K562 (cell line): Measurements from ENCODE around the gene MMD2. TPM values are rescaled to one million over a fixed set of nuclear protein-coding genes. Genes with fewer than 3 reads are reported as not detected.

Source experiments
- BCL6 ChIP-seq: fragments of 250-450 bp; sonication (Bioruptor Pico); IDR thresholded peaks from 2 replicates; pipeline ENCODE4 v1.4.0; 2020
- CBX3 ChIP-seq, 2 experiments: IDR thresholded peaks; 1 replicate in 1 of 2; 2 replicates in 1 of 2; pipeline ENCODE4 v1.6.1; 2012; ENCODE audit warnings: inconsistent platforms in 2 of 2, low read length in 2 of 2, borderline replicate concordance in 1 of 2, control low read depth in 1 of 2
- CHD1 ChIP-seq: fragments of 200-600 bp; sonication (generic); IDR thresholded peaks from one replicate; pipeline ENCODE4 v1.6.1; 2012; ENCODE audit warnings: mild to moderate bottlenecking, moderate library complexity, low read length, inconsistent platforms
- CLOCK ChIP-seq: fragments of 250-450 bp; sonication (Bioruptor Pico); IDR thresholded peaks from 2 replicates; pipeline ENCODE4 v1.4.0; 2020; ENCODE audit warnings: mild to moderate bottlenecking, moderate library complexity, borderline replicate concordance
- CREB1 ChIP-seq, 2 experiments: sonication (generic) in 1 of 2; formaldehyde crosslinking in 1 of 2; IDR thresholded peaks; 2 replicates each; pipeline versions ENCODE4 v1.6.1 to v1.8.0; 2012 to 2022; ENCODE audit warnings: inconsistent platforms in 1 of 2, mild to moderate bottlenecking in 1 of 2, missing genetic modification reagents in 1 of 2, moderate library complexity in 1 of 2
- DPF2 ChIP-seq: fragments of 450-650 bp; IDR thresholded peaks from 2 replicates; pipeline ENCODE4 v1.6.1; 2016
- E2F6 ChIP-seq, 2 experiments: IDR thresholded peaks; 2 replicates each; pipeline ENCODE4 v1.6.1; 2011; ENCODE audit warnings: borderline replicate concordance in 1 of 2, control low read depth in 1 of 2, low read depth in 1 of 2, low read length in 1 of 2, mild to moderate bottlenecking in 1 of 2, mixed read lengths in 1 of 2, moderate library complexity in 1 of 2; ENCODE audit not compliant: insufficient read depth in 1 of 2, insufficient read length in 1 of 2, poor library complexity in 1 of 2, severe bottlenecking in 1 of 2; ENCODE audit errors: extremely low read depth in 1 of 2
- ELF1 ChIP-seq: fragments of 200-800 bp; sonication (Bioruptor generic); IDR thresholded peaks from 2 replicates; pipeline ENCODE4 v1.6.1; 2016; ENCODE audit warnings: missing genetic modification characterization, missing compliant biosample characterization
- ETV1 ChIP-seq: fragments of 450-650 bp; conservative IDR thresholded peaks from 2 replicates; pipeline ENCODE4 v1.6.1; 2016; ENCODE audit warnings: missing genetic modification characterization, control low read depth, low read depth, missing compliant biosample characterization
- FOXP1 ChIP-seq: sonication (generic); formaldehyde crosslinking; IDR thresholded peaks from 2 replicates; pipeline ENCODE4 v1.8.0; 2022; ENCODE audit warnings: mild to moderate bottlenecking, missing genetic modification reagents
- GABPB1 ChIP-seq: sonication (generic); formaldehyde crosslinking; IDR thresholded peaks from 2 replicates; pipeline ENCODE4 v1.8.0; 2022; ENCODE audit warnings: mild to moderate bottlenecking, missing genetic modification reagents
- GATAD2B ChIP-seq: fragments of 450-650 bp; IDR thresholded peaks from 2 replicates; pipeline ENCODE4 v1.6.1; 2017; ENCODE audit warnings: mild to moderate bottlenecking, borderline replicate concordance
- LCOR ChIP-seq: sonication (generic); formaldehyde crosslinking; IDR thresholded peaks from 2 replicates; pipeline ENCODE4 v1.8.0; 2022; ENCODE audit warnings: mild to moderate bottlenecking, missing genetic modification reagents
- MAFG ChIP-seq: fragments of 450-650 bp; conservative IDR thresholded peaks from 2 replicates; pipeline ENCODE4 v1.6.1; 2016; ENCODE audit warnings: missing genetic modification characterization, missing compliant biosample characterization
- MBD1 ChIP-seq: fragments of 250-450 bp; sonication (Bioruptor Pico); IDR thresholded peaks from 2 replicates; pipeline ENCODE4 v1.8.0; 2022; ENCODE audit warnings: inconsistent platforms
- NFYB ChIP-seq: IDR thresholded peaks from 2 replicates; pipeline ENCODE4 v1.6.1; 2011; ENCODE audit warnings: mild to moderate bottlenecking, moderate library complexity; ENCODE audit not compliant: insufficient read length; ENCODE audit errors: extremely low read depth
- SIN3A ChIP-seq, 2 experiments: fragments of 150-350 bp in 1 of 2; IDR thresholded peaks; 2 replicates each; pipeline ENCODE4 v1.6.1; 2011 to 2016; ENCODE audit warnings: borderline replicate concordance in 2 of 2, low read depth in 2 of 2, low read length in 2 of 2, mild to moderate bottlenecking in 2 of 2, moderate library complexity in 2 of 2; ENCODE audit not compliant: control insufficient read depth in 1 of 2
- SMARCA4 ChIP-seq: fragments of 450-650 bp; IDR thresholded peaks from 2 replicates; pipeline ENCODE4 v1.6.1; 2016
- SREBF1 ChIP-seq: fragments of 150-350 bp; IDR thresholded peaks from 2 replicates; pipeline ENCODE4 v1.6.1; 2014; ENCODE audit warnings: antibody characterized with exemption, low read depth, low read length, borderline replicate concordance
- STAG1 ChIP-seq: sonication (generic); formaldehyde crosslinking; IDR thresholded peaks from 2 replicates; pipeline ENCODE4 v1.5.0; 2020; ENCODE audit warnings: missing genetic modification reagents, borderline replicate concordance
- ZNF175 ChIP-seq: fragments of 200-800 bp; sonication (Bioruptor generic); IDR thresholded peaks from 2 replicates; pipeline ENCODE4 v1.6.1; 2016; ENCODE audit warnings: low read depth, mild to moderate bottlenecking, missing genetic modification characterization, missing compliant biosample characterization
- polyA plus RNA-seq, 8 experiments: library from polyadenylated mRNA; depleted of rRNA in 4 of 8; stranded (reverse) in 5 of 8; unstranded in 3 of 8; fragments of >200 nt; fragmentation: Nextera tagmentation in 2 of 8; fragmentation: Illumina TruSeq in 1 of 8; extraction: Ambion mirVana in 2 of 8; extraction: Trizol in 1 of 8; gene quantifications; 2 replicates each; pipeline versions ENCODE4 v1.2.1 to v1.2.3, GENCODE V29; 2011 to 2014; ENCODE audit warnings: inconsistent platforms in 1 of 8, missing spikeins in 1 of 8
- total RNA-seq, 7 experiments: library from RNA; depleted of rRNA in 6 of 7; stranded (reverse); fragments of >200 nt in 6 of 7; fragmentation: Illumina TruSeq in 2 of 7; extraction: Trizol in 2 of 7; gene quantifications; 2 replicates each; pipeline versions ENCODE4 v1.2.1 to v1.2.3, GENCODE V29; 2011 to 2021; ENCODE audit warnings: low replicate concordance in 1 of 7
- TF ChIP-seq, protein P1 (sequence below): IDR thresholded peaks from 2 replicates; pipeline ENCODE4 v1.6.1; 2014; ENCODE audit warnings: antibody characterized with exemption

MMD2 gene
- total and polyA plus RNA-seq, 9 of the 15 experiments (the other 6 are each of a cell fraction or from before 2014, with no cell fraction given) = not detected

- TF ChIP-seq, protein P1, sequence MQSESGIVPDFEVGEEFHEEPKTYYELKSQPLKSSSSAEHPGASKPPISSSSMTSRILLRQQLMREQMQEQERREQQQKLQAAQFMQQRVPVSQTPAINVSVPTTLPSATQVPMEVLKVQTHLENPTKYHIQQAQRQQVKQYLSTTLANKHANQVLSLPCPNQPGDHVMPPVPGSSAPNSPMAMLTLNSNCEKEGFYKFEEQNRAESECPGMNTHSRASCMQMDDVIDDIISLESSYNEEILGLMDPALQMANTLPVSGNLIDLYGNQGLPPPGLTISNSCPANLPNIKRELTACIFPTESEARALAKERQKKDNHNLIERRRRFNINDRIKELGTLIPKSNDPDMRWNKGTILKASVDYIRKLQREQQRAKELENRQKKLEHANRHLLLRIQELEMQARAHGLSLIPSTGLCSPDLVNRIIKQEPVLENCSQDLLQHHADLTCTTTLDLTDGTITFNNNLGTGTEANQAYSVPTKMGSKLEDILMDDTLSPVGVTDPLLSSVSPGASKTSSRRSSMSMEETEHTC = no peak
- peak in 1 of 2 experiments; percentile 93; a peak in 2 of 3 replicates for TF ChIP-seq CBX3 (IDR thresholded peaks at IDR 0.05; ENCODE audit: borderline replicate concordance in 1 of 2, low read length in 2 of 2)
- TF ChIP-seq CREB1 (IDR thresholded peaks at IDR 0.05) = peak; percentile 34; the same call in 1 of the 2 replicates
- 0 out of 2 replicates have a peak, but pooled peaks have one; percentile 51 for TF ChIP-seq CREB1 (CRISPR knock-in tag; IDR thresholded peaks at IDR 0.05)
- no peak for TF ChIP-seq CLOCK
- peak; percentile 42 for TF ChIP-seq GABPB1 (CRISPR knock-in tag)
- no peak for TF ChIP-seq BCL6 (CRISPR knock-in tag)
- TF ChIP-seq DPF2 = no peak
- TF ChIP-seq E2F6 (IDR thresholded peaks at IDR 0.05; ENCODE audit: borderline replicate concordance in 1 of 2, extremely low read depth in 1 of 2, insufficient read depth in 1 of 2, insufficient read length in 1 of 2, low read depth in 1 of 2, low read length in 1 of 2, poor library complexity in 1 of 2, severe bottlenecking in 1 of 2) = peak in 1 of 2 experiments; percentile 47
- no peak for TF ChIP-seq MBD1
- no peak for TF ChIP-seq ZNF175 (CRISPR knock-in tag)
- no peak for TF ChIP-seq LCOR (CRISPR knock-in tag)
- peak; percentile 81 for TF ChIP-seq ETV1 (tag)
- TF ChIP-seq ELF1 (tag) = peak; percentile 74
- 0 out of 2 replicates have a peak, but pooled peaks have one; percentile 19 for TF ChIP-seq FOXP1 (CRISPR knock-in tag)
- no peak for TF ChIP-seq SREBF1
- TF ChIP-seq NFYB = no peak
- TF ChIP-seq GATAD2B = no peak
- no peak for TF ChIP-seq SMARCA4
- no peak for TF ChIP-seq MAFG
- no peak for TF ChIP-seq CHD1
- no peak for TF ChIP-seq STAG1 (CRISPR knock-in tag)
- TF ChIP-seq SIN3A (IDR thresholded peaks at IDR 0.05; ENCODE audit: borderline replicate concordance in 2 of 2, control insufficient read depth in 1 of 2, low read depth in 2 of 2, low read length in 2 of 2) = peak in 1 of 2 experiments; percentile 45; a peak in 1 of 4 replicates
These were observed 14.8 kb upstream of the MMD2 start (continued) for GRCh38 chr7:4973728-4974198.
